NB4 (cell line): ENCODE results near the gene PGBD5.
A peak's percentile ranks its signal among the peaks of the same experiment; 100 is the strongest.

Experiments
- DNase-seq: peaks from one replicate; pipeline ENCODE4 v3.0.0; 2010; ENCODE audit warnings: low read depth
- H3K4me3 ChIP-seq: one replicate; pipeline ENCODE4 v1.5.1; 2011; ENCODE audit warnings: mild to moderate bottlenecking, low read depth, low read length, moderate library complexity
- CTCF ChIP-seq: IDR thresholded peaks from one replicate; pipeline ENCODE4 v1.5.1; 2012; ENCODE audit warnings: low read depth, low read length
- MAX ChIP-seq: IDR thresholded peaks from 2 replicates; pipeline ENCODE4 v1.6.1; 2011; ENCODE audit warnings: low read depth, low read length
- MYC ChIP-seq: IDR thresholded peaks from 2 replicates; pipeline ENCODE4 v1.6.1; 2011; ENCODE audit warnings: low read depth, low read length
- POLR2A ChIP-seq: IDR thresholded peaks from 2 replicates; pipeline ENCODE4 v1.6.1; 2011; ENCODE audit warnings: mild to moderate bottlenecking; ENCODE audit not compliant: insufficient read length; ENCODE audit errors: extremely low read depth

Gene PGBD5

GRCh38 chr1:230312676-230313075 lies 113.5 kb downstream of the PGBD5 start:
- TF ChIP-seq POLR2A (no peak), CTCF (no peak), MAX (no peak), MYC (no peak)
- DNase-seq, result no peak
- H3K4me3 ChIP-seq, result no peak overlapping the region

- no peak overlapping the region for H3K4me3 ChIP-seq
- no peak for TF ChIP-seq MYC
- TF ChIP-seq MAX, result no peak
- TF ChIP-seq CTCF, result peak; percentile 79
- peak; percentile 71 for DNase-seq
These were observed 115.6 kb downstream of the PGBD5 start for GRCh38 chr1:230310381-230311163.

- H3K4me3 ChIP-seq, result no peak overlapping the region
- TF ChIP-seq CTCF, result no peak
- no peak for TF ChIP-seq POLR2A
- TF ChIP-seq MYC, result no peak
- no peak for TF ChIP-seq MAX
These were observed 116.4 kb downstream of the PGBD5 start for GRCh38 chr1:230309646-230310177.

GRCh38 chr1:230308821-230309220 lies 117.3 kb downstream of the PGBD5 start:
- TF ChIP-seq MAX (no peak), MYC (no peak), POLR2A (no peak), CTCF (no peak)
- no peak overlapping the region for H3K4me3 ChIP-seq
- DNase-seq, result no peak

More at GRCh38 chr1:230309646-230310177, 116.4 kb downstream of the PGBD5 start:
- DNase-seq, result no peak

- H3K4me3 ChIP-seq, result no peak overlapping the region
- no peak for DNase-seq
- TF ChIP-seq POLR2A (no peak), CTCF (no peak), MYC (no peak), MAX (no peak)
These were observed 118.1 kb downstream of the PGBD5 start for GRCh38 chr1:230308039-230308438.

GRCh38 chr1:230307213-230307612 lies 118.9 kb downstream of the PGBD5 start:
- TF ChIP-seq CTCF (no peak), MAX (no peak), MYC (no peak), POLR2A (no peak)
- no peak for DNase-seq
- H3K4me3 ChIP-seq, result no peak overlapping the region
